ENCODE results near the gene RGS19.

GRCh38 chr20:64084685-64085152 is 5.4 kb upstream of the RGS19 start:
- no peak for TF ChIP-seq EZH2 (IDR thresholded peaks at IDR 0.05; ENCODE audit: low read length, unreplicated experiment)
- TF ChIP-seq CTCF (conservative IDR thresholded peaks at IDR 0.05; ENCODE audit: low read depth, low read length) = no peak

All from PC-3 (cell line).